HL-60 (cell line): Measurements from ENCODE around the gene MRPS22.

Experiments
- POLR2AphosphoS5 ChIP-seq: IDR thresholded peaks from 2 replicates; pipeline ENCODE4 v1.6.1; 2012; ENCODE audit warnings: low read depth
- TF ChIP-seq, protein P1 (sequence below): IDR thresholded peaks from one replicate; pipeline ENCODE4 v1.5.1; 2011; ENCODE audit warnings: low read length, control low read depth, inconsistent platforms; ENCODE audit not compliant: insufficient read depth
- TF ChIP-seq, protein P2 (sequence below): IDR thresholded peaks from 2 replicates; pipeline ENCODE4 v1.6.1; 2012; ENCODE audit warnings: low read depth; ENCODE audit not compliant: insufficient replicate concordance

DNA sequence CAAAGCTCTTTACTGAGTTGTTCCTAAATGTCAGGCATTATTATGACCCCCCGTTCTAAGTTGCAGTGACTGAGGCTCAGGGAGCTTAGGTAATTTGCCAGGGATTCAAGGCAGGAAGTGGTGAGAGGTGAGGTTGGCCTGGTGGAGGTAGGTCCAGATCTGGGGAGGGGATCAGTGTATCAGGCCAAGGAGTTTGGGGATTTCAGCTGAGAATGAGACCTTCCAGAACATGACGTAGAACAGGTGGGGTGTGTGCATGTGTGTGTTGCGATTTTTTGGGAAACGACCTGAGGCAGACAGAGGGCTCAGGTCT, 41.1 kb upstream of the MRPS22 start:
- TF ChIP-seq, protein P1, sequence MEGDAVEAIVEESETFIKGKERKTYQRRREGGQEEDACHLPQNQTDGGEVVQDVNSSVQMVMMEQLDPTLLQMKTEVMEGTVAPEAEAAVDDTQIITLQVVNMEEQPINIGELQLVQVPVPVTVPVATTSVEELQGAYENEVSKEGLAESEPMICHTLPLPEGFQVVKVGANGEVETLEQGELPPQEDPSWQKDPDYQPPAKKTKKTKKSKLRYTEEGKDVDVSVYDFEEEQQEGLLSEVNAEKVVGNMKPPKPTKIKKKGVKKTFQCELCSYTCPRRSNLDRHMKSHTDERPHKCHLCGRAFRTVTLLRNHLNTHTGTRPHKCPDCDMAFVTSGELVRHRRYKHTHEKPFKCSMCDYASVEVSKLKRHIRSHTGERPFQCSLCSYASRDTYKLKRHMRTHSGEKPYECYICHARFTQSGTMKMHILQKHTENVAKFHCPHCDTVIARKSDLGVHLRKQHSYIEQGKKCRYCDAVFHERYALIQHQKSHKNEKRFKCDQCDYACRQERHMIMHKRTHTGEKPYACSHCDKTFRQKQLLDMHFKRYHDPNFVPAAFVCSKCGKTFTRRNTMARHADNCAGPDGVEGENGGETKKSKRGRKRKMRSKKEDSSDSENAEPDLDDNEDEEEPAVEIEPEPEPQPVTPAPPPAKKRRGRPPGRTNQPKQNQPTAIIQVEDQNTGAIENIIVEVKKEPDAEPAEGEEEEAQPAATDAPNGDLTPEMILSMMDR, result no peak
- TF ChIP-seq, protein P2, sequence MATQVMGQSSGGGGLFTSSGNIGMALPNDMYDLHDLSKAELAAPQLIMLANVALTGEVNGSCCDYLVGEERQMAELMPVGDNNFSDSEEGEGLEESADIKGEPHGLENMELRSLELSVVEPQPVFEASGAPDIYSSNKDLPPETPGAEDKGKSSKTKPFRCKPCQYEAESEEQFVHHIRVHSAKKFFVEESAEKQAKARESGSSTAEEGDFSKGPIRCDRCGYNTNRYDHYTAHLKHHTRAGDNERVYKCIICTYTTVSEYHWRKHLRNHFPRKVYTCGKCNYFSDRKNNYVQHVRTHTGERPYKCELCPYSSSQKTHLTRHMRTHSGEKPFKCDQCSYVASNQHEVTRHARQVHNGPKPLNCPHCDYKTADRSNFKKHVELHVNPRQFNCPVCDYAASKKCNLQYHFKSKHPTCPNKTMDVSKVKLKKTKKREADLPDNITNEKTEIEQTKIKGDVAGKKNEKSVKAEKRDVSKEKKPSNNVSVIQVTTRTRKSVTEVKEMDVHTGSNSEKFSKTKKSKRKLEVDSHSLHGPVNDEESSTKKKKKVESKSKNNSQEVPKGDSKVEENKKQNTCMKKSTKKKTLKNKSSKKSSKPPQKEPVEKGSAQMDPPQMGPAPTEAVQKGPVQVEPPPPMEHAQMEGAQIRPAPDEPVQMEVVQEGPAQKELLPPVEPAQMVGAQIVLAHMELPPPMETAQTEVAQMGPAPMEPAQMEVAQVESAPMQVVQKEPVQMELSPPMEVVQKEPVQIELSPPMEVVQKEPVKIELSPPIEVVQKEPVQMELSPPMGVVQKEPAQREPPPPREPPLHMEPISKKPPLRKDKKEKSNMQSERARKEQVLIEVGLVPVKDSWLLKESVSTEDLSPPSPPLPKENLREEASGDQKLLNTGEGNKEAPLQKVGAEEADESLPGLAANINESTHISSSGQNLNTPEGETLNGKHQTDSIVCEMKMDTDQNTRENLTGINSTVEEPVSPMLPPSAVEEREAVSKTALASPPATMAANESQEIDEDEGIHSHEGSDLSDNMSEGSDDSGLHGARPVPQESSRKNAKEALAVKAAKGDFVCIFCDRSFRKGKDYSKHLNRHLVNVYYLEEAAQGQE, result no peak
- TF ChIP-seq POLR2AphosphoS5, result no peak
